CD14-positive monocyte (primary cell): ENCODE results near the gene DOCK10. TPM values are rescaled to one million over a fixed set of nuclear protein-coding genes. Genes with fewer than 3 reads are reported as not detected.

ENCODE experiments used
- DNase-seq, 3 donors: peaks; one replicate each; pipeline ENCODE4 v3.0.0-alpha.2; 2011 to 2022
- H2AFZ ChIP-seq: 2 replicates; pipeline ENCODE4 v1.6.0; 2012; ENCODE audit warnings: mild to moderate bottlenecking, low read depth, low read length, inconsistent platforms; ENCODE audit not compliant: insufficient read depth, poor library complexity, severe bottlenecking
- H3K27ac ChIP-seq, 2 donors: 1 replicate in 1 of 2; 2 replicates in 1 of 2; pipeline ENCODE4 v1.5.1; 2012 to 2013; ENCODE audit warnings: low read length in 2 of 2, control low read depth in 1 of 2, inconsistent platforms in 1 of 2, low read depth in 1 of 2, mild to moderate bottlenecking in 1 of 2
- H3K27me3 ChIP-seq, 2 donors: one replicate each; pipeline versions ENCODE4 v1.6.0 to v1.6.1; 2011 to 2013; ENCODE audit warnings: low read length in 2 of 2; ENCODE audit not compliant: control insufficient read depth in 2 of 2, insufficient read depth in 2 of 2
- H3K36me3 ChIP-seq, 2 donors: replicated peaks in 1 of 2; 1 replicate in 1 of 2; 2 replicates in 1 of 2; pipeline versions ENCODE4 v1.5.1 to v1.6.1; 2012 to 2013; ENCODE audit warnings: low read length in 2 of 2, control low read depth in 1 of 2, inconsistent platforms in 1 of 2, mild to moderate bottlenecking in 1 of 2; ENCODE audit not compliant: insufficient read depth in 2 of 2, control insufficient read depth in 1 of 2
- H3K4me1 ChIP-seq, 2 donors: 1 replicate in 1 of 2; 2 replicates in 1 of 2; pipeline versions ENCODE4 v1.5.1 to v1.6.1; 2012 to 2013; ENCODE audit warnings: low read length in 2 of 2, control low read depth in 1 of 2, inconsistent platforms in 1 of 2, mild to moderate bottlenecking in 1 of 2, moderate library complexity in 1 of 2; ENCODE audit not compliant: insufficient read depth in 2 of 2, control insufficient read depth in 1 of 2
- H3K4me2 ChIP-seq: replicated peaks from 2 replicates; pipeline ENCODE3; 2012; ENCODE audit warnings: low read length, moderate library complexity, mild to moderate bottlenecking; ENCODE audit not compliant: poor library complexity, severe bottlenecking; ENCODE audit errors: extremely low read depth
- H3K4me3 ChIP-seq, 3 experiments: fragments of 200-600 bp in 1 of 3; sonication (generic) in 1 of 3; replicated peaks in 1 of 3; 1 replicate in 2 of 3; 2 replicates in 1 of 3; pipeline ENCODE4 v1.5.1; 2011 to 2013; ENCODE audit warnings: low read length in 3 of 3, mild to moderate bottlenecking in 3 of 3, control low read depth in 2 of 3, low read depth in 2 of 3, inconsistent platforms in 1 of 3, moderate library complexity in 1 of 3
- H3K79me2 ChIP-seq: 2 replicates; pipeline ENCODE4 v1.6.0; 2012; ENCODE audit warnings: mild to moderate bottlenecking, control low read depth, inconsistent platforms, low read length, moderate library complexity; ENCODE audit not compliant: insufficient read depth
- H3K9ac ChIP-seq: 2 replicates; pipeline ENCODE4 v1.6.0; 2017; ENCODE audit warnings: low read length, mild to moderate bottlenecking; ENCODE audit not compliant: insufficient read depth, poor library complexity, severe bottlenecking
- H3K9me3 ChIP-seq, 2 donors: replicated peaks in 1 of 2; 1 replicate in 1 of 2; 2 replicates in 1 of 2; pipeline versions ENCODE4 v1.5.1 to v1.6.1; 2012 to 2013; ENCODE audit warnings: low read length in 2 of 2, control low read depth in 1 of 2; ENCODE audit not compliant: control insufficient read depth in 1 of 2, insufficient read depth in 1 of 2
- H4K20me1 ChIP-seq: 2 replicates; pipeline ENCODE4 v1.6.0; 2012; ENCODE audit warnings: mild to moderate bottlenecking, low read length, control low read depth, moderate library complexity; ENCODE audit not compliant: insufficient read depth
- H3K27ac Mint-ChIP-seq, 7 donors: one replicate each; pipeline ENCODE4 v1.8.0; 2020; ENCODE audit warnings: mild to moderate bottlenecking in 7 of 7, mixed read lengths in 7 of 7, moderate library complexity in 6 of 7, inconsistent platforms in 2 of 7
- H3K27me3 Mint-ChIP-seq, 3 donors: one replicate each; pipeline ENCODE4 v1.8.0; 2021 to 2022; ENCODE audit warnings: low read depth in 3 of 3, mild to moderate bottlenecking in 3 of 3, mixed read lengths in 3 of 3, moderate library complexity in 3 of 3, inconsistent platforms in 1 of 3
- H3K36me3 Mint-ChIP-seq, 2 donors: one replicate each; pipeline ENCODE4 v1.8.0; 2020; ENCODE audit warnings: mixed read lengths in 2 of 2, inconsistent platforms in 1 of 2, mild to moderate bottlenecking in 1 of 2
- H3K4me1 Mint-ChIP-seq: one replicate; pipeline ENCODE4 v1.8.0; 2020; ENCODE audit warnings: mild to moderate bottlenecking, mixed read lengths
- H3K4me3 Mint-ChIP-seq, 2 donors: one replicate each; pipeline ENCODE4 v1.8.0; 2020; ENCODE audit warnings: mild to moderate bottlenecking in 2 of 2, mixed read lengths in 2 of 2, moderate library complexity in 1 of 2
- H3K9me3 Mint-ChIP-seq, 7 donors: one replicate each; pipeline ENCODE4 v1.8.0; 2020 to 2022; ENCODE audit warnings: mixed read lengths in 7 of 7, mild to moderate bottlenecking in 6 of 7, moderate library complexity in 6 of 7, inconsistent platforms in 2 of 7
- WGBS: methylation state at CpG from one replicate; pipeline ENCODE4 v1.1.5; 2013; ENCODE audit warnings: missing lambda C conversion rate; ENCODE audit not compliant: insufficient coverage; 5-methylcytosine and 5-hydroxymethylcytosine counted together
- intact Hi-C, 2 donors: fragments of 100-400 bp; cut with micrococcal nuclease; formaldehyde crosslinking; loops; one replicate each; pipeline versions ENCODE4 v1.15.0 to v1.15.1; 2023
- polyA plus RNA-seq, 3 donors: library from polyadenylated mRNA; depleted of rRNA in 1 of 3; unstranded in 2 of 3; stranded (reverse) in 1 of 3; fragments of 300-500 nt in 2 of 3; fragments of >200 nt in 1 of 3; fragmentation: Illumina TruSeq in 2 of 3; gene quantifications; 1 replicate in 2 of 3; 2 replicates in 1 of 3; pipeline ENCODE4 v1.2.3, GENCODE V29; 2012 to 2021
- TF ChIP-seq, protein P1 (sequence below): fragments of 200-600 bp; IDR thresholded peaks from one replicate; pipeline ENCODE4 v1.8.0; 2022; ENCODE audit warnings: antibody characterized with exemption, mild to moderate bottlenecking

DOCK10 gene
- polyA plus RNA-seq, 3 donors, result 9.5 to 30.9 (median 16.5) TPM

DNA sequence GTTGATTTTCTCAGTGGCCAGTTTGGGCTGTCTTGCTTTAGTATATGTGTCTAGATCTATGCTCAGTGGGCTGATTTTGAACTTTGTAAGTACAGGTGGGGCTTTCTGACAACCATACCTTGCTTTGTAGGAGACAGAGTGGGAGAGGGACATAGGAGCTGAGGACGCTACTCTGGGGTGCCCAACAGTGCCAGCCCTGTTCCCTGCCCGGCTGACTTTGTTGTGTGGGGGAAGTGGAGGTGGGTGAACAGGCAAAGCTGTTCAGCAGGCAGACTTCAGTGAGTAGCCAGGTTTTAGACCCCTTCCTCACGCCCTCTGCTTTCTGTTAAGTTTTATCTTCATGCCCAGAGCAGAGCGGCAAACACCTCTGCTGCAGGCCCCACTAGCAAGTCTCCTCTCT lies 44.2 kb upstream of the DOCK10 start:
- DNase-seq, result no peak
- H3K79me2 ChIP-seq, result no peaks in the 10 kb centered on the region
- TF ChIP-seq, protein P1, sequence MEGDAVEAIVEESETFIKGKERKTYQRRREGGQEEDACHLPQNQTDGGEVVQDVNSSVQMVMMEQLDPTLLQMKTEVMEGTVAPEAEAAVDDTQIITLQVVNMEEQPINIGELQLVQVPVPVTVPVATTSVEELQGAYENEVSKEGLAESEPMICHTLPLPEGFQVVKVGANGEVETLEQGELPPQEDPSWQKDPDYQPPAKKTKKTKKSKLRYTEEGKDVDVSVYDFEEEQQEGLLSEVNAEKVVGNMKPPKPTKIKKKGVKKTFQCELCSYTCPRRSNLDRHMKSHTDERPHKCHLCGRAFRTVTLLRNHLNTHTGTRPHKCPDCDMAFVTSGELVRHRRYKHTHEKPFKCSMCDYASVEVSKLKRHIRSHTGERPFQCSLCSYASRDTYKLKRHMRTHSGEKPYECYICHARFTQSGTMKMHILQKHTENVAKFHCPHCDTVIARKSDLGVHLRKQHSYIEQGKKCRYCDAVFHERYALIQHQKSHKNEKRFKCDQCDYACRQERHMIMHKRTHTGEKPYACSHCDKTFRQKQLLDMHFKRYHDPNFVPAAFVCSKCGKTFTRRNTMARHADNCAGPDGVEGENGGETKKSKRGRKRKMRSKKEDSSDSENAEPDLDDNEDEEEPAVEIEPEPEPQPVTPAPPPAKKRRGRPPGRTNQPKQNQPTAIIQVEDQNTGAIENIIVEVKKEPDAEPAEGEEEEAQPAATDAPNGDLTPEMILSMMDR, result no peak
- no peak overlapping the region for H3K4me3 ChIP-seq
- no peak overlapping the region for H2AFZ ChIP-seq
- no peak overlapping the region for H3K4me2 ChIP-seq
- H3K4me1 ChIP-seq, result no peaks in the 10 kb centered on the region
- intact Hi-C loops, result no loop called here
- WGBS, result 100% methylated on average over 4 of the region's 4 CpGs
- Mint-ChIP-seq H3K9me3 (peaks cover 0 to 1% (median 0%) of the 10 kb centered on the region in 7 donors), H3K4me3 (no peak overlapping the region), H3K4me1 (no peaks in the 10 kb centered on the region), H3K36me3 (no peaks in the 10 kb centered on the region), H3K27ac (peak overlapping the region in 1 of 7 donors; percentile 2), H3K27me3 (peaks cover 0 to 1% (median 0%) of the 10 kb centered on the region in 3 donors)
- H3K27ac ChIP-seq, result no peak overlapping the region
- H3K9ac ChIP-seq, result no peak overlapping the region
- no peaks in the 10 kb centered on the region for H4K20me1 ChIP-seq
- no peaks in the 10 kb centered on the region for H3K27me3 ChIP-seq
- H3K36me3 ChIP-seq, result no peaks in the 10 kb centered on the region
- H3K9me3 ChIP-seq, result no peaks in the 10 kb centered on the region

DNA sequence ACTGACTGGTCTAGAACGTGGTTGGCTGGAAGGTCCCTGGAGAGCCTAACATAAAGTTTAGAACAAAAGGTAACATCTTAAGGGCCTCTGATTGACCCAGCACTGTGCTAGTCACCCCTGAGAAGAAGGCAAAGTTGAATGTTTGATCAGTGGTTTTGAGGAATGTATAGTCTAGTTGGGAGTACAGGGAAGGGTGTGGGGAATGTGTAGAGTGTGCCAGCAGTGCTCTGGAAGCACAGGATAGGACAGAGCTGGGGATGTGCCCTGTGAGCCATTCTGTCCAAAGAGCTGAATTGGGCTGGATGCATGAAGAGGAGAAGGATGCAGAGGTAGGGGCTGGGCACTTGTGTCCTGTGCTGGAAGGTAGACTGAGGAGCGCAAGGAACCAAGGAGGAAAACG lies 41.0 kb upstream of the DOCK10 start:
- Mint-ChIP-seq H3K27ac (no peak overlapping the region), H3K36me3 (no peaks in the 10 kb centered on the region), H3K4me1 (no peaks in the 10 kb centered on the region), H3K4me3 (no peak overlapping the region), H3K27me3 (peaks cover 0 to 2% (median 1%) of the 10 kb centered on the region in 3 donors), H3K9me3 (peaks cover 0 to 1% (median 0%) of the 10 kb centered on the region in 7 donors)
- Histone ChIP-seq H3K4me2 (no peak overlapping the region), H3K9ac (no peak overlapping the region), H3K79me2 (no peaks in the 10 kb centered on the region), H3K27me3 (no peaks in the 10 kb centered on the region), H4K20me1 (no peaks in the 10 kb centered on the region), H2AFZ (no peak overlapping the region), H3K4me1 (no peaks in the 10 kb centered on the region), H3K36me3 (no peaks in the 10 kb centered on the region), H3K27ac (no peak overlapping the region), H3K9me3 (no peaks in the 10 kb centered on the region), H3K4me3 (no peak overlapping the region)
- TF ChIP-seq, protein P1, result no peak
- DNase-seq, result no peak
- 92% methylated on average over 3 of the region's 3 CpGs for WGBS
- intact Hi-C loops, result no loop called here
